ENCODE measurements around the gene MESP2.

The MESP2 gene

GRCh38 chr15:89755701-89756100 is 20.4 kb upstream of the MESP2 start:
- no peak for DNase-seq

GRCh38 chr15:89756897-89757296 is 19.2 kb upstream of the MESP2 start:
- no peak for DNase-seq

DNA sequence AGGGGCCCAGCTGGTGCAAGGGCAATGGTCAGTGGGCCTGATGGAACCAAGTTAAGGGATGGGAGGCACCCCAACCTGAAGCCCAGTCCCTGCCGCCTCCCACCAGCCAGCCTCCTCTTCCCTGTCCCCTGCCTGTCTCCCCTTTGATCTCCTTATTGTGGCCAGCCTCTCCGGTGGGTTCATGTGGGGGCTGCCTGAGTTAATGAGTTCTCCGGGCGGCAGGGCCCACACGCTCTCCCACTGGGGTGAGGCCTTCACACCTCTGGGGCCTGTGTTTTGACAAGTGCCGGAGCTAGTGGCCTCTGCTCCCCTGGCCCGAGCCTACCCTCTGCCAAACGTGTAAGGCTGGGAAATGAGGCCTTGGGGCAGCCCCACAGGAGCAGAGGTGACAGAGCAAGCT is 17.8 kb upstream of the MESP2 start:
- DNase-seq, result no peak

- DNase-seq, result no peak
Observed at GRCh38 chr15:89758981-89759380, 17.2 kb upstream of the MESP2 start.

DNA sequence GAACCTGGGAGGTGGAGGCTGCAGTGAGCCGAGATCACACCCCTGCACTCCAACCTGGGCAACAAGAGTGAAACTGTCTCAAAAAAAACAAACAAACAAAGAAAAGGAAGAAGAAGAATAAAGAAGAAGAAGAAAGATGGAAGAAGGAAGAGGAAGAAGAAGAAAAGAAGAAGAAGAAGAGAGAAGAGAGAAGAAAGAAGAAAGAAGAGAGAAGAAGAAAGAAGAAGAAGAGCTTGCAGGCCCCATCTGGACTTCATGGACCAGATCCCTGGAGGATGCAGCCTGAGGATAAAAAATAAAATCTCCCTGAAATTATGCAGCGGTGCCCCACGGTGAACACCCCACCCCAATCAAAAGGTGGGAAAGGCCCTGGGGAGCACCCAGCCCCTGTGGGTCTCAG is 16.3 kb upstream of the MESP2 start:
- no peak for DNase-seq

DNA sequence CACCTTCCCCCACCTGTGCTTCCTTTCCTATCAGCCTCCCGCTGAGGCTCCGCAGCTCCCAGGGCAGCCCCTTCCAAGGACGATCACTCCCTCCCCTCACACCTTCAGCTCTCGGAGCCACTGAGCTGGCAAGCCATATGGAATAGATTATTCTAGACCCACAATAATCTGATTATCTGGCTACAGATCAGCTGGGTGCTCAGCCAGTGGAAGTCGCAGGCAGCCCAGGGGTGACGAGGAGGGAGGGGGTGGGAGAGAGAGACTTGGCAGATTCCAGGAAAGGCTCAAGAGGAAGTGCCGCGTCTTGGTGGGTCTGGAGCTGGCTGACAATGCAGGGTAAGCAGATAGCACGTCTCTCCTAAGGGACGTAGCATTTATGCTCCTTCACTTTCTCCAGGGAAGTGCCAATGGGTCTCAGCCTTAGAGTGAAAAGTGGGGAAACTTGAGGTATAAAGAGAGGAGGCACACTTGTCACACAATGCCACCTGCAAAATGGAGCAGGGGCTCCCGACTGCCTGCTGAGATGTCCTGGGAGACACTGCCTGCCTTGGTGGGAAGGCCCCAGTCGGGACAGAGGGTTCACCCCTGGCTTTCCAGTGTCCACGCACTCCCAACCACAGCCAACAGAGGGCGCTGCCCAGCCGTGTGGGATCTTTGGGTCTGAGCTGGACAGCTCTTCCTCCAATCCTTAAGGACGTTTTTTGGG is 15.7 kb upstream of the MESP2 start:
- DNase-seq, result peak in 12 of 14 donors; percentile 15 to 81 (median 42)

GRCh38 chr15:89761009-89761831 is 14.9 kb upstream of the MESP2 start:
- no peak for DNase-seq

DNA sequence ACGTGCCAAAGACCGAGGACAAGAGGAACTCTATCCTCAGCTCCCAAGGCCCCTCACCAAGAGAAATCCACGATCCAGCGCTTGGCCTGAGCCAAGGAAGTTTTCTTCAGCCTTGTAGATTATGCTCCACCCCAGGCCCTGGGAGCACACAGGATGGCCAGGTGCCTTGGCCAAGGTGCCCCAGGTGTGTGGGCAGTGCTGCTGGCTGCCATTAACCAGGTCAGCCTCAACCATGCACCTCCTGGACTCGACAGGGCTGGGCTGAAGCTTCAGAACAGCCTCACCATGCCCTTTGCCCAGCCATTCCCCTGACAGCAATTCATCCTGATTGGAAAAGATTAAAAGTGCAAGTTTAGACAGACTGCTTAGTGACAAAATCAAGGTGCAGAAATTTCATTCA is 14.2 kb upstream of the MESP2 start:
- DNase-seq, result no peak

GRCh38 chr15:89765694-89766093 is 10.4 kb upstream of the MESP2 start:
- DNase-seq, result no peak

DNA sequence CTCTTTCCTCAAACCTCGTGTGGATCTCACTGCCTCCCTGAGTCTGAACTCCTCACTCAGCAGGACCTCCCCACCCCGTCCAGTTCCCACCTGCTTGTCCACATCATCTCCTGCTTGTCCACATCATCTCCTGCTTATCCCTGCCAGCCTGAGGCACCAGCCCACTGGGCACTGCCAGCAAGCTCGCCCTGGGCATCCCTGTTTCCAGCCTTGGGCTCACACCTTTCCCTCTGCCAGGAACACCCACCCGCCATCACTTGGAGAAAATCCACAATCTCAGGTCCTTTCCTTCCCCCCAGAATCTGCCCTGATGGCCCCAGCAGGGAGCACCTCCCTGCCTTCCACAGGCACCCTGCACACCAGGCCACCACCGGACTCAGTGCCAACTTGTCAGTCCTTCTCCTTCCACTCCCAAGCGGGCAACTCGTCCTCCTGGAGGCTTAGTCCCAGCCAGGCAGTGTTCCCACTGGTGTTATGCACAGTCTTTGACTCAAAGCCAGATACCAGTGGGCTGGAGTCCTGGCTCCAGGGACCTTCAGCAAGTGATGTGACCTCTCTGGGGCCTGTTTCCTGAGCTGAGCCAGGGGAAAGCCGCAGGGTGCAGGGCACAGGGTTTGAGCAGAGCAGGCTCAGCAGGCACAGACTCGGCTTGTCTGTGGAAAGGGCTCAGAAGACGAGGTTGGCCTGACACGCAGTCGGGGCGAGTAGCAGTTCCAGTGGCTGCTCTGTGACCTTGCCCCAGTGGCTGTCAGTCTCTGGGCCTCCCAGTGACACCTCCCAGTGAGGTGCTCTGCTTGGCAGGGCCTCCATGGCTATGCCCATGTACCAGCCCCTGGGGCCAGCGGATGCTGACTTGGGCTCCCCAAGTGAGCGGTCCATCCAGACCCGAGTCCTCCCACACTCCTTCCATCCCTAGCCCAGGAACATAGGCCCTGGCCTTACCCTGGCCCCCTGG is 9.5 kb upstream of the MESP2 start:
- DNase-seq, result peak in 1 of 14 donors; percentile 9

DNA sequence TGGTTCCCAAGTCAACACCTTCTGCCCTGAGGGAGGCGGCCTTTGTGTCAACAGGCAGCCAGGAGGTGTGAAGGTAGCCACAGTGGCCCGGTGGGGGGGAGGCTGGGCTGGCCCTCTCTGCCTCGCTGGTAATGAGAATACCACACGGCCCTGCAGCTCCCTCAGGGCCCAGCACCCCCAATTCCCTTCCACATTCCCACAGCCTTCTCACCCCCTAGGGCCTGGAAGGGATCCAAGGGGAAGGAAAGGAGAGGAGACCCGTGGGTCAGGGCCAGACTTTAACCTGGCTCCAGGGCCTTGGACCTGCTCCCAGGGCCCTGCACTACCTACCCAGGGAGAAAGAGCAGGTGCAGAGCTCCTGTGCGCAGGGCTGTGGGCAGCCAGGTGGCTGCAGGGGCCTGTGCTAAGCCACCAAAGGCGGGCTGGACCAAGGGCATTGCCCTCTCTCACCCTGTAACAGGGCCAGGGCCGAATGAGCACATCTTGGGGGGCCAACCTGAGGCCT is 8.7 kb upstream of the MESP2 start:
- DNase-seq, result no peak

GRCh38 chr15:89768071-89768500 is 8.0 kb upstream of the MESP2 start:
- no peak for DNase-seq

DNA sequence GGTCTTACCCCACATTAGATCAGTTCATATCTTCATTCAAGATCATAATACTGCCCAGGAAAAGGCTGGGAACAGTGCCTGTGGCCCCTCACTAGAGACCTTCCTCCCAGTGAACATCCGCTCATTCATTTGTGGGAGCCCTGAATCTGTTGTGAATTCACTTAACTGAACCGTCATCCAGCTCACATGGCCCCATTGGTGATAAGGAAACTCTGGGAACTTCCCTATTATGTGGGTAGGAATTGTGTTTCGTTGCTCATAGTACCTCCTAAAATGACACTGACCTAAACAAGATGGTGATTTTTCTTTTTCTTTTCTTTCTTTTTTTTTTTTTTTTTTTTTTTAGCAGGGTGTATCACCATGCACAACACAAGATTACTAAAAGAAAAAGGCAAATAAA is 6.8 kb upstream of the MESP2 start:
- no peak for DNase-seq

DNA sequence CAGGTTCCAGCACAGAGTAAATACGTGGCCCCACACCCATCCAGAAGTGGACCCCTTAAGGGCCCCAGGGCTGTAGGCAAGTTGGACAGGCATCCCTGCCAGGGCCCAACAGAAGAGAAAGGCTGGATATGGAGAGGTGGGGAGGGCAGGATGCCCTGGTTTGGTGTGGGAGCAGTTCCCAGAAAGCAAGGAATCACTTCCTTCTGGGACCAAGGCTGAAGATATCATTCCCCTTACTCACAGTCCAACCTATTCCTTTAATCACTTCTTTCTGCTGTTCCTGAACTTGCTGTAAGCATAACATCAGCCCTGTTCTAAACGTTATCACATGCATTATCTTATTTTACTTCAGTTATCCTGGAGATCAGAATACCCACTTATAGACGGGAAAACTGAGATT is 6.1 kb upstream of the MESP2 start:
- DNase-seq, result no peak

DNA sequence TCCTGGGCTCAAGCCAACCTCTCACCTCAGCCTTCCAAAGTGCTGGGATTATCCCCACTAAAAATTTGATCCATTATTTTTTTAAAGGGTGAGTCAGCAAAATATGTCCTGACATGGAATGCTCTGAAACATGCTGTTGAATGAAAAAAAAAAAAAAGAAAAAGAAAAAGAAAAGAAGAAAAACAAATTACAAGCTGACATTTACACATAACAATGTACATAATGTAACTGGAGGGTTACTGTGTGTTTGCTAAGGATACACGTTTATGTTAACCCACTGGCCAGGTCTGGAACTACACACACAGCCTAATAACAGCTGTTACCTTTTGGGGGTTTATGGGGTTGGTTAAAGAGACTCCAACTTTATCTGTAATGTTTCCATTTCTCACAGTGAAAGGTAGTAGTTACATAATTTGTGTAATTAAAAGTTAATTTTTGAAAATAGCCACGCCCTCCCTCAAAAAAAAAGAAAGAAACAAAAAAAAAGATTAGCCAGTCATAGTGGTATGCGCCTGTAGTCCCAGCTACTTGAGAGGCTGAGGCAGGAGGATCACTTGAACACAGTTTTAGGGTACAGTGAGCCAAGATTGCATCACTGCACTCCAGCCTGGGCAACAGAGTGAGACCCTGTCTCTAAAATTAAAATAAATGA is 3.1 kb upstream of the MESP2 start:
- no peak for DNase-seq

- DNase-seq, result no peak
Observed at GRCh38 chr15:89774492-89774891, 1.6 kb upstream of the MESP2 start.

DNA sequence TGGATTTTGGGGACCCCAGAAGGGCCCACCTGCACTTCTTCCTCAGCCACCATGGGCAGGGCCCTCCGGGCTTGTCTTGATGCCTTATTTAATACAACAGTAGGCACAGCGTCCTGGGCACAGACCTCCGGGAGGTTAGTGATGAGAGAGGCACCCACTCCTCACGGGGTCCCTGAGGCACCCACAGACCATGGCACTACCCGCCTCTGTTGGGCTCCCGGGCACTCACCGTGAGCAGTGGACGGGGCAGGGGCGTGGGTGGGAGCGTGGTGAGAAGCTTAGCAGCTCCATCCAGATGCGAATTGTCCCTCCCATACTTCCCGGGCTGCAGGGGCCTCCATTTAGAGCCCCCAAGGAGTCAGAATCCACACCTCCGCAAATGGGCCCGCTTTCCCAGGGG is 317 bp upstream of the MESP2 start:
- no peak for DNase-seq

GRCh38 chr15:89777073-89777751 is 1.1 kb downstream of the MESP2 start:
- DNase-seq, result peak in 1 of 14 donors; percentile 26

GRCh38 chr15:89777782-89778380 is 1.7 kb downstream of the MESP2 start:
- DNase-seq, result peak in 7 of 14 donors; percentile 10 to 57 (median 23)

DNA sequence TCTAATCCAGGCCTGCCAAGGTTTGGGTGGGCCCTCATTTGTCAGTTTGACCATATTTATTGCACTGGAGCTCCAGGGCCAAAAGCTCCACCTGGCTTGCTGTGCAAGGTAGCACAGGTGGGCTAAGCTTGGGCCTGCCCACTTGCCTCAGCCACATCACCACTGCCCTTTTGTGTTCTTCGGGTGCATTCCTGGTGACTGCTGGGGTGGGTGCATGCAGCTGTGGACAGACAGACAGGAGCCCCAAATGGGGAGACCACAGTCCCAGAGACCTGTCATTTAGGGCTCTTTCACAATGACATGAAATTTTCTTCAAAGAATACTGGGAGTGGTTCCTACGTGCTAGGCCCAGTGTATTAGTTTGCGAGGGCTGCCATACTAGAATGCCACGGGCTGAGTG is 2.7 kb downstream of the MESP2 start:
- DNase-seq, result no peak

- no peak for DNase-seq
Observed at GRCh38 chr15:89780601-89781000, 4.5 kb downstream of the MESP2 start.

Data from C1 segment of cervical spinal cord (tissue), 14 donors.